Fibroblast of lung (primary cell): ENCODE data around the gene MAP2K5. TPM values are rescaled to one million over a fixed set of nuclear protein-coding genes. Genes with fewer than 3 reads are reported as not detected.

Experiments
- DNase-seq, 2 donors: peaks; one replicate each; pipeline versions ENCODE4 v3.0.0 to v3.0.0-alpha.2; 2010; ENCODE audit warnings: low read depth in 2 of 2
- H2AFZ ChIP-seq: 2 replicates; pipeline ENCODE4 v1.5.1; 2012; ENCODE audit warnings: low read length, control low read depth, inconsistent platforms
- H3K27ac ChIP-seq: 2 replicates; pipeline ENCODE4 v1.5.1; 2011; ENCODE audit warnings: low read length, control low read depth; ENCODE audit not compliant: insufficient read depth
- H3K27me3 ChIP-seq: 2 replicates; pipeline ENCODE4 v1.5.1; 2011; ENCODE audit warnings: mild to moderate bottlenecking, low read length; ENCODE audit not compliant: control insufficient read depth, insufficient read depth
- H3K36me3 ChIP-seq: 2 replicates; pipeline ENCODE4 v1.5.1; 2011; ENCODE audit warnings: low read length; ENCODE audit not compliant: control insufficient read depth, insufficient read depth
- H3K4me1 ChIP-seq: 2 replicates; pipeline ENCODE4 v1.5.1; 2011; ENCODE audit warnings: low read length; ENCODE audit not compliant: control insufficient read depth, insufficient read depth; ENCODE audit errors: extremely low read depth
- H3K4me2 ChIP-seq: 2 replicates; pipeline ENCODE4 v1.5.1; 2011; ENCODE audit warnings: low read length, control low read depth; ENCODE audit not compliant: insufficient read depth; ENCODE audit errors: extremely low read depth
- H3K4me3 ChIP-seq, 4 experiments: fragments of 200-600 bp in 1 of 4; sonication (generic) in 1 of 4; replicated peaks in 1 of 4; 2 replicates each; pipeline ENCODE4 v1.5.1; 2011 to 2016; ENCODE audit warnings: low read length in 4 of 4, low read depth in 3 of 4, mild to moderate bottlenecking in 3 of 4, control low read depth in 2 of 4, inconsistent platforms in 1 of 4, mixed read lengths in 1 of 4; ENCODE audit not compliant: insufficient read depth in 1 of 4; ENCODE audit errors: control extremely low read depth in 1 of 4
- H3K79me2 ChIP-seq: 2 replicates; pipeline ENCODE4 v1.5.1; 2012; ENCODE audit warnings: mild to moderate bottlenecking, low read length, inconsistent platforms; ENCODE audit not compliant: control insufficient read depth, insufficient read depth
- H3K9ac ChIP-seq: 2 replicates; pipeline ENCODE4 v1.5.1; 2011; ENCODE audit warnings: mild to moderate bottlenecking, low read length, control low read depth; ENCODE audit not compliant: insufficient read depth
- H3K9me3 ChIP-seq: 2 replicates; pipeline ENCODE4 v1.5.1; 2012; ENCODE audit warnings: low read depth, low read length; ENCODE audit not compliant: control insufficient read depth, insufficient read depth
- H4K20me1 ChIP-seq: 2 replicates; pipeline ENCODE4 v1.5.1; 2011; ENCODE audit warnings: low read length; ENCODE audit not compliant: control insufficient read depth, insufficient read depth; ENCODE audit errors: extremely low read depth
- EZH2 ChIP-seq: IDR thresholded peaks from 2 replicates; pipeline ENCODE4 v1.5.1; 2012; ENCODE audit warnings: low read length, control low read depth, mild to moderate bottlenecking; ENCODE audit errors: missing control alignments
- polyA plus RNA-seq, 2 donors: library from polyadenylated mRNA; depleted of rRNA in 1 of 2; stranded (reverse) in 1 of 2; unstranded in 1 of 2; fragments of >200 nt; gene quantifications; 2 replicates each; pipeline ENCODE4 v1.2.1, GENCODE V29; 2011 to 2012; ENCODE audit warnings: missing spikeins in 1 of 2
- total RNA-seq: library from RNA; depleted of rRNA; stranded (reverse); fragments of >200 nt; gene quantifications from 2 replicates; pipeline ENCODE4 v1.2.1, GENCODE V29; 2014
- TF ChIP-seq, protein P1 (sequence below), 2 donors: IDR thresholded peaks in 1 of 2; conservative IDR thresholded peaks in 1 of 2; 1 replicate in 1 of 2; 2 replicates in 1 of 2; pipeline ENCODE4 v1.5.1; 2011 to 2012; ENCODE audit warnings: low read length in 2 of 2, control low read depth in 1 of 2, inconsistent platforms in 1 of 2, low read depth in 1 of 2, mild to moderate bottlenecking in 1 of 2

The MAP2K5 gene
- total and polyA plus RNA-seq, 2 donors (not counting 1 experiment from before 2014, with no cell fraction given), result 5.7 to 10.2 TPM

DNA sequence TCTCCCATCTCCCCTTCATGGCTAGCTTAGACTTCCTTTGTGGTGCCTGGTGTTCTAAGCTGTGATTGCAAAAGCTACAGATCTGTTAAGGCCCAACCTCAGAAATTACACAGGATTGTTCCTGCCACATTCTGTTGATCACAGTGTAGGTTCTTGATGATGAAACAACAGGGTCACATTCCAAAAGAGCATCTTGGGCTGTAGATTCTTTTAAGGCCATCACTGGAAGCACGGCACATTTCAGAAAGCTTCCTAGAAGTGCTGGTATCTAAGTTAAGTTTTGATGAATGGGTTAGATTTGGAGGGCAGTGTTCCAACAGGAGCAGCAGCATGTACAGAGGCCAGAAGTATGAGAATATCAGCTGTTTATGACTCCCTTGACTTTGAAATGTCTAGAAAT lies 175.3 kb downstream of the MAP2K5 start:
- no peak for TF ChIP-seq EZH2
- TF ChIP-seq, protein P1, sequence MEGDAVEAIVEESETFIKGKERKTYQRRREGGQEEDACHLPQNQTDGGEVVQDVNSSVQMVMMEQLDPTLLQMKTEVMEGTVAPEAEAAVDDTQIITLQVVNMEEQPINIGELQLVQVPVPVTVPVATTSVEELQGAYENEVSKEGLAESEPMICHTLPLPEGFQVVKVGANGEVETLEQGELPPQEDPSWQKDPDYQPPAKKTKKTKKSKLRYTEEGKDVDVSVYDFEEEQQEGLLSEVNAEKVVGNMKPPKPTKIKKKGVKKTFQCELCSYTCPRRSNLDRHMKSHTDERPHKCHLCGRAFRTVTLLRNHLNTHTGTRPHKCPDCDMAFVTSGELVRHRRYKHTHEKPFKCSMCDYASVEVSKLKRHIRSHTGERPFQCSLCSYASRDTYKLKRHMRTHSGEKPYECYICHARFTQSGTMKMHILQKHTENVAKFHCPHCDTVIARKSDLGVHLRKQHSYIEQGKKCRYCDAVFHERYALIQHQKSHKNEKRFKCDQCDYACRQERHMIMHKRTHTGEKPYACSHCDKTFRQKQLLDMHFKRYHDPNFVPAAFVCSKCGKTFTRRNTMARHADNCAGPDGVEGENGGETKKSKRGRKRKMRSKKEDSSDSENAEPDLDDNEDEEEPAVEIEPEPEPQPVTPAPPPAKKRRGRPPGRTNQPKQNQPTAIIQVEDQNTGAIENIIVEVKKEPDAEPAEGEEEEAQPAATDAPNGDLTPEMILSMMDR (conservative IDR thresholded peaks at IDR 0.05 in 1 of 2, IDR thresholded peaks at IDR 0.05 in 1 of 2; ENCODE audit: low read depth in 1 of 2, low read length in 2 of 2), result no peak
- H4K20me1 ChIP-seq, result no peaks in the 10 kb centered on the region
- DNase-seq, result no peak
- H3K4me2 ChIP-seq, result no peak overlapping the region
- H3K9me3 ChIP-seq, result no peaks in the 10 kb centered on the region
- no peak overlapping the region for H3K27ac ChIP-seq
- no peaks in the 10 kb centered on the region for H3K79me2 ChIP-seq
- no peaks in the 10 kb centered on the region for H3K4me1 ChIP-seq
- H3K27me3 ChIP-seq, result no peaks in the 10 kb centered on the region
- H3K4me3 ChIP-seq, result no peak overlapping the region
- no peaks in the 10 kb centered on the region for H3K36me3 ChIP-seq
- no peak overlapping the region for H2AFZ ChIP-seq
- H3K9ac ChIP-seq, result no peak overlapping the region

DNA sequence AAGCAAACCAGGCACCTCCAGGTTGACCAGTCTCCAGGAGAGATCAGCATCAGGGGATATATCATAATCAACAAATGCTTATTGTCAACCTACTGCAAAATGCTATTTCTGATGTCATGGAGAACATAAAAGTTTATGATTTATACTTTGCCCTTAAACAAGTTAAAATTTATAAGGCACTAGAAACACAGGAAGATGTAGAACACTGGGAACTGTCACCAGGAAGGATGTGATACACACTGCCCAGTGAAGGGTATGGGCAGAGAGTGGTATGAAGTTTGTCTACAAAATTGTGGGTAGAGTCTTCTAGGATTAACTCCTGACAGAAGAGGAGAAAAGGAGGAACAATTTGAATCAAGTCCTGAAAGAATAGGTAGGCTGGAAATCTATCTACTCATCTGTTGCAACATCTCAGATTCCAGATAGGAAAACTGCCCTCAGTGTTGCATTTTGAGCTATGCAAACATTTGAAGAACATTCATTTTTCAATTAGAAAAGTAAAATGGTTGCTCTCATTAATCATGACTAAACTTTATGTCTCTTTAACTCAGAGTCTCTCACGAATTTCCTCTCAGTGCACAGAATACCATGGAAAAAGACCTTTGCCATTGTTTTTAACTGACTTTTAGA lies 176.9 kb downstream of the MAP2K5 start:
- Histone ChIP-seq H4K20me1 (no peaks in the 10 kb centered on the region), H3K4me1 (no peaks in the 10 kb centered on the region), H3K9me3 (no peaks in the 10 kb centered on the region), H3K36me3 (no peaks in the 10 kb centered on the region), H3K4me3 (no peak overlapping the region), H2AFZ (no peak overlapping the region), H3K27me3 (no peaks in the 10 kb centered on the region), H3K9ac (no peak overlapping the region), H3K27ac (no peak overlapping the region), H3K79me2 (no peaks in the 10 kb centered on the region), H3K4me2 (no peak overlapping the region)
- no peak for TF ChIP-seq EZH2
- TF ChIP-seq, protein P1 (conservative IDR thresholded peaks at IDR 0.05 in 1 of 2, IDR thresholded peaks at IDR 0.05 in 1 of 2; ENCODE audit: low read depth in 1 of 2, low read length in 2 of 2), result no peak
- no peak for DNase-seq

DNA sequence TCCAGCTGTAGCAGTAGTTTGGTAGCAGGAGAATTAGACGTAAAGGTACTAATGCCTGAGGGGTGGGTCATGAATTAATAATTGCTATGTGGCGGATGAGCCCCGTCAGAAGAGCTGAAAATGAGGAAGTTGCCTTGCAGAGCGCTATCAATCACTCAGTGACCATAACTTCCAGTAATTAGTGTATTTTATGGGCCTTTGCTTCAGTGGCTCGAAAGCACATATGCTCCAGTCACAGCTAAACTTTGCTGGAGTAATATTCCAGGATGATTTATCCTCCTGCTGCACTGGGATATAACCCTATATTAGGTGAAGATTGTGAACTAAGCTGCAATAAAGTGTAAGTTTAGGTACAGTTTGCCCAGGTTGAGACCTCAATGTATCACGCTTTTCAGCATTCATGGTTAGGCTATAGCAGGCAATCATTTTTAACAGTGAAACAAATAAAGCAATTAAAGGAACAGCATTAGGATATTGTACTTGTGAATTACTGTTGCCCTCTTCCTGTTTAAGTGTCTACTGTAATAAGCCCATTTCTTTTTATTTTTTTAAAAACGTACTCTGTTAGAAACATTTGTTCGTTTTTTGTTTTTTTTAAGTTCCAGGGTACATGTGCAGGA lies 178.2 kb downstream of the MAP2K5 start:
- H3K9ac ChIP-seq, result no peak overlapping the region
- no peaks in the 10 kb centered on the region for H3K9me3 ChIP-seq
- no peak for TF ChIP-seq EZH2
- TF ChIP-seq, protein P1 (conservative IDR thresholded peaks at IDR 0.05 in 1 of 2, IDR thresholded peaks at IDR 0.05 in 1 of 2; ENCODE audit: low read depth in 1 of 2, low read length in 2 of 2), result no peak
- no peak overlapping the region for H3K4me2 ChIP-seq
- H3K4me1 ChIP-seq, result no peaks in the 10 kb centered on the region
- no peaks in the 10 kb centered on the region for H3K36me3 ChIP-seq
- no peak overlapping the region for H3K27ac ChIP-seq
- no peaks in the 10 kb centered on the region for H3K79me2 ChIP-seq
- no peak for DNase-seq
- no peak overlapping the region for H2AFZ ChIP-seq
- H3K4me3 ChIP-seq, result no peak overlapping the region
- H4K20me1 ChIP-seq, result no peaks in the 10 kb centered on the region
- no peaks in the 10 kb centered on the region for H3K27me3 ChIP-seq
